LNCAP (cell line): ENCODE measurements around the gene PIM1.

Experiments
- TF ChIP-seq, protein P1 (sequence below): fragments of 450-650 bp; IDR thresholded peaks from 2 replicates; pipeline ENCODE4 v1.5.1; 2017; ENCODE audit warnings: mild to moderate bottlenecking

The PIM1 gene

GRCh38 chr6:37187321-37188022 is 17.5 kb downstream of the PIM1 start:
- TF ChIP-seq, protein P1, sequence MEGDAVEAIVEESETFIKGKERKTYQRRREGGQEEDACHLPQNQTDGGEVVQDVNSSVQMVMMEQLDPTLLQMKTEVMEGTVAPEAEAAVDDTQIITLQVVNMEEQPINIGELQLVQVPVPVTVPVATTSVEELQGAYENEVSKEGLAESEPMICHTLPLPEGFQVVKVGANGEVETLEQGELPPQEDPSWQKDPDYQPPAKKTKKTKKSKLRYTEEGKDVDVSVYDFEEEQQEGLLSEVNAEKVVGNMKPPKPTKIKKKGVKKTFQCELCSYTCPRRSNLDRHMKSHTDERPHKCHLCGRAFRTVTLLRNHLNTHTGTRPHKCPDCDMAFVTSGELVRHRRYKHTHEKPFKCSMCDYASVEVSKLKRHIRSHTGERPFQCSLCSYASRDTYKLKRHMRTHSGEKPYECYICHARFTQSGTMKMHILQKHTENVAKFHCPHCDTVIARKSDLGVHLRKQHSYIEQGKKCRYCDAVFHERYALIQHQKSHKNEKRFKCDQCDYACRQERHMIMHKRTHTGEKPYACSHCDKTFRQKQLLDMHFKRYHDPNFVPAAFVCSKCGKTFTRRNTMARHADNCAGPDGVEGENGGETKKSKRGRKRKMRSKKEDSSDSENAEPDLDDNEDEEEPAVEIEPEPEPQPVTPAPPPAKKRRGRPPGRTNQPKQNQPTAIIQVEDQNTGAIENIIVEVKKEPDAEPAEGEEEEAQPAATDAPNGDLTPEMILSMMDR = no peak

GRCh38 chr6:37188962-37189510 is 19.1 kb downstream of the PIM1 start:
- TF ChIP-seq, protein P1 = no peak

DNA sequence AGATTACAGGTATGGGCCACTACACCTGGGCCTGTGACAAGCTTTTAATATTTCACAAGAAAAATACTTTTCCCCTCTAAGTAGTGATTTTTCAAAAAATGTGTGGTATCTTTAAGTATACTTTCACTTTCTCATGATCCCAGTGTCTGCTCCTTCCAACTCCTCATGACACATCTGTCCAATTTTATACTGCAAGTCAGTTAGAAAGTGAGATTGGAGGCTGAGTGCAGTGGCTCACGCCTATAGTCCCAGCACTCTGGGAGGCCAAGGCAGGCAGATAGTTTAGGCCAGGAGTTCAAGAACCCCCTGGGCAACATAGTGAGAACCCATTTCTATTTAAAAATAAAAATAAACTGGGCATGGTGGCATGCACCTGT is 20.2 kb downstream of the PIM1 start:
- TF ChIP-seq, protein P1 = no peak

- TF ChIP-seq, protein P1 = no peak
Observed at GRCh38 chr6:37192666-37193065, 22.7 kb downstream of the PIM1 start.

DNA sequence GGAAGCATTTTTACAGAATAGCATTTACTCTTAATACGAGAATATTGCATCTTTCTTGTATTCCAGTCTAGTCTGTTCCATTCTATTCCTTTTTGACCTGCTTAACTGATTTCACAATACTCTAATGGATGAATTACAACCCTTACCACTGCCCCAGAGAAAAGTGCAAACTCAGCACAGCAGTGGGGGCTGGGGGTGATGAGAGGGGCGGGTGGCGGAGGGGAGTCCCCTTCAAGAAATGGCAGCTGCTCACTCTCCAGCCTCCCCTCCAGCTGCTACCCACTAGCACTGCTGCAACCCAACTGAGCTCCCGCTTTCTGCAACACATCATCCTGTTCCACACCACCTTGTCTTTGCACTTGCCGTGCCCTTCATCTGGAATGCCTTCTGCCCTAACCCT is 30.1 kb downstream of the PIM1 start:
- TF ChIP-seq, protein P1 = no peak

DNA sequence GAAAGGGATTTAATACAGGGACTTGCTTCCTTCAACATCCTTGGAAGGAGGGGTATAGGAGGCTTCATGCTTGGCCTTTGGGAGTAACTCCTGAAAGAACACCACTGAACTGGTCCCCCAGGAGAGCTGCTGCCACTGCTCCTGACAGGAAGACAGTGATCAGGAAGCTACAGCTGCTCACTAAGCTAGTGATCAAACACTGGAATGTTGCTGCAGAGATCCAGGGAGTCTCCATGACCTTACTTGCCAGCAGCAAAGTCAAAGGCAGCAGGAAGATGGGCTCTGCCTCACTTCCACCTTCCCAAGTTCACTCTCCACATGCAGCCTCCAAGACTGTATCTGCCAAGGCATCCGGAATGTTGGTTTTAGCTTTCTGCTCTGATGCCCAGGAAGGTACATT is 31.8 kb downstream of the PIM1 start:
- TF ChIP-seq, protein P1 = no peak

GRCh38 chr6:37202788-37203491 is 33.0 kb downstream of the PIM1 start:
- TF ChIP-seq, protein P1 = no peak
